GM10266 (cell line): Measurements from ENCODE around the gene NPC2.

Experiments used
- DNase-seq: peaks from one replicate; pipeline ENCODE4 v3.0.0; 2012; ENCODE audit errors: extremely low spot score
- CTCF ChIP-seq: IDR thresholded peaks from 2 replicates; pipeline ENCODE4 v1.5.1; 2012; ENCODE audit warnings: mild to moderate bottlenecking, low read depth; ENCODE audit not compliant: control insufficient read depth, insufficient read depth; ENCODE audit errors: missing control alignments

Gene NPC2

DNA sequence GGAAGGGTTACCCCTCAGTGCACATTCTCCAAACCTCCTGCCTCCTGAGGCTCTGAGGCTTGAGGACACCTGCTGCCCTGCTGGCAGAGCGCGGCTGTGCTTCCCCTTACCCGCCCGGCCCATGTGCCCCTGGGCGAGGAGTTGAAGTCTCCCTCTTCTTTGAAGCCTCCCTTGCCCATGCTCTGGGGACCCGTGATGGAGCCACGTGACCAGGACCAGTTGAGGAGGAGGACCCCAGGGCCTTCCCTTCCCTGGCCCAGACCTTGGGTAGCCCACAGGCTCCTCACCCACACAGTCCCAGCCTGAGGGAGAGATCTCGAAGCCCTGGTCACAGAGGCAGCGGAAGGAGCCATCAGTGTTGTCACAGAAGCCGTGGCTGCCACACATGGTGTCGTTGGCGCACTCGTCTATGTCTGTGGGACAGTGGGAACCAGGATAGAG lies 13.3 kb upstream of the NPC2 start:
- no peak for TF ChIP-seq CTCF
- no peak for DNase-seq

DNA sequence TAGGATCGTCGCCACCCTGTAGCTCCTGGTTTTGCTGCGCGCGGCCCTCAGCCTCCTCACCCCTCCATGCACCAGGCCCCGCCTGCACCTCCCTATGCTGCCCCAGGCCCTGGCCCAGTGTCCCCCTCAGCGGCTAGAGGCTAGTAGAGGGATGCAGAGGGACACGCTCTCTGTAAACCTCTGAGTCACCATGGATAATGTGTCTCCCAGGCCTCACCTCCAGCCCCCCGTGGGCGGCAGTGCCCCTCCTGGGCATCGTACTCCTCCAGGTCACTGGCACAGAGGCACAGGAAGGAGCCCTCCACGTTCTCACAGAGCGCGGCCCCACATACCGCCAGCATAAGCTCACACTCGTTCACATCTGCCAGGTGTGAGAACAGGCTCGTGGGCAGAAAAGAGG lies 12.7 kb upstream of the NPC2 start:
- TF ChIP-seq CTCF, result no peak
- DNase-seq, result no peak

- no peak for TF ChIP-seq CTCF
- DNase-seq, result no peak
Observed at GRCh38 chr14:74504874-74505720, 12.0 kb upstream of the NPC2 start.

GRCh38 chr14:74504412-74504811 lies 11.3 kb upstream of the NPC2 start:
- TF ChIP-seq CTCF, result no peak
- no peak for DNase-seq

GRCh38 chr14:74503938-74504335 lies 10.8 kb upstream of the NPC2 start:
- DNase-seq, result no peak
- TF ChIP-seq CTCF, result no peak

DNA sequence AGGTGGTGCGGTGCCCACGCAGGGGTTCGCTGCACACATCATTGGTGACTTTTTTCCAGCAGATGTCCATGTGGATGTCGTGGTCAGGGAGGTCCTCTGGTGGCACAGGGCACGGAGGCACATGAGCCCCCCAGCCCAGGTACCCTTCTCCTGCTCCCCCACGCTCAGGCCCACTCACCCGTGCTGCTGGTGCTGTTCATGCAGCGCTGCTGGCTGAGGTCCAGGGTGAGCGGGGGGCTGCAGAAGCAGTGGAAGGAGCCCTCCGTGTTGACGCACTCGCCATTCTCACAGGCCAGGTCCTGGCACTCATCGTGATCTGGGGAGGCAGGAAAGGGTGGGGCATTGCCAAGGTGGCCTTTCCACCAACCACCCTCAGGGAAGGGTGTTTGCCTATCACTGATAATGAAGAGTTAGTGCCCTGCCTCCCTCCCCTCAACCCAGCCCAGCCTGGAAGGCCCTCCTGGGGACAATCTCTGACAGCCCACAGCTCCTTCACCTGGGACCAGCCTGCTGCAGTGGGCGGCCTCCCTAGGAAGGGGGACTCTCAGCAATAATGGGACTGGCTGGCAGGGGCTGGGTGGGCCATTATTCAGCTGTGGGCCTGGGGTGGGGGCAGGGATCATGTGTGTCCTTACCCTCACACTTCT lies 10.3 kb upstream of the NPC2 start:
- TF ChIP-seq CTCF, result no peak

More for the DNA sequence above, 10.3 kb upstream of the NPC2 start:
- DNase-seq, result no peak
